HEK293T (cell line): ENCODE measurements around the gene ANKRD33B.

Experiments
- ARNT ChIP-seq: fragments of 450-650 bp; IDR thresholded peaks from 2 replicates; pipeline ENCODE4 v1.6.1; 2017; ENCODE audit warnings: mild to moderate bottlenecking
- ELF4 ChIP-seq: fragments of 450-650 bp; IDR thresholded peaks from 2 replicates; pipeline ENCODE4 v1.6.1; 2017; ENCODE audit warnings: antibody characterized with exemption
- FOXK2 ChIP-seq: fragments of 450-650 bp; IDR thresholded peaks from 2 replicates; pipeline ENCODE4 v1.6.1; 2016; ENCODE audit warnings: mild to moderate bottlenecking
- FOXM1 ChIP-seq: fragments of 450-650 bp; IDR thresholded peaks from 2 replicates; pipeline ENCODE4 v1.6.1; 2017; ENCODE audit warnings: mild to moderate bottlenecking, borderline replicate concordance
- L3MBTL2 ChIP-seq: fragments of 450-650 bp; conservative IDR thresholded peaks from 2 replicates; pipeline ENCODE4 v1.6.1; 2016; ENCODE audit warnings: mild to moderate bottlenecking
- LEF1 ChIP-seq: fragments of 450-650 bp; IDR thresholded peaks from 2 replicates; pipeline ENCODE4 v1.6.1; 2017; ENCODE audit warnings: mild to moderate bottlenecking, borderline replicate concordance
- NFRKB ChIP-seq: fragments of 450-650 bp; IDR thresholded peaks from 2 replicates; pipeline ENCODE4 v1.6.1; 2016; ENCODE audit warnings: mild to moderate bottlenecking, moderate library complexity
- SP1 ChIP-seq: fragments of 450-650 bp; IDR thresholded peaks from 2 replicates; pipeline ENCODE4 v1.6.1; 2017

DNA sequence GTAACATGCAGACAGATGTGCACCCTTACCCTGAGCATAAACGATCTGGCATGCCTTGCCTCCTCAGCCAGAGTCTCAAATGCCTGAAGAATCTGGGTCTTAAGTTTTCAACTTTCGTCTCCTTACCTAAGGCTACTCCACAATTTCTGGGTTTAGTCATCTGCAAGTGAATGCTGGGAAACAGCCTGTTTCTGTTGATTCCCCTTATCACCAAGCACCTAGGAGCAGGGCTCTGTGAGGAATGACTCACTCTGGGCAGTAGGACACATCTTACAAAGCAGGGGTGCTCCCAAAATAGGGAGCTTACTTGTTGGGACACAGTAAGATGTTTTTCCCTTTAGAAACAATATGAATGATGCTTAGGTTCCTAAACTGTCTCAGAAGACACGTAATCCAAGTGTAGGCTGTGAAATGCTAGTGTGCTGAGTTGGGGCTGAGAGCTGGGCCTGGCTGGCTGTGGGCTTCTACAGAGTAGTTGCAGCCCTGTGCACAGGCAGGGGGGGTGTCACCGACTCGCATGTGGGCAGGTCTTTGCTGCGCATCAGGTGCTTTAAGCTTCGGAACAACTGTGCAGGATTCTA, 139.1 kb downstream of the ANKRD33B start:
- TF ChIP-seq LEF1 (no peak), NFRKB (no peak), ELF4 (no peak), SP1 (no peak), FOXK2 (no peak), FOXM1 (no peak), L3MBTL2 (no peak), ARNT (no peak)
